Heart right ventricle (tissue), 16 donors: ENCODE data around the gene WDR59. TPM values are rescaled to one million over a fixed set of nuclear protein-coding genes. Genes with fewer than 3 reads are reported as not detected.
A peak's percentile ranks its signal among the peaks of the same experiment; 100 is the strongest.

Experiments
- ATAC-seq, 8 donors: fragments of 200-7000 bp; cut with Tn5 transposase; one replicate each; pipeline ENCODE4 v1.9.1; 2020; ENCODE audit warnings: mild to moderate bottlenecking in 8 of 8, moderate library complexity in 8 of 8, moderate number of reproducible peaks in 1 of 8
- DNase-seq, 2 donors: peaks; one replicate each; pipeline ENCODE4 v3.0.0-alpha.2; 2020
- H3K27ac ChIP-seq, 10 donors: fragments of 200-600 bp; sonication (generic) in 2 of 10; one replicate each; pipeline versions ENCODE4 v1.5.0 to v1.8.0; 2020 to 2022; ENCODE audit warnings: mild to moderate bottlenecking in 3 of 10
- H3K27me3 ChIP-seq, 7 donors: fragments of 200-600 bp; one replicate each; pipeline ENCODE4 v1.8.0; 2021 to 2022; ENCODE audit warnings: mild to moderate bottlenecking in 2 of 7
- H3K36me3 ChIP-seq, 9 donors: fragments of 200-600 bp; sonication (generic) in 1 of 9; one replicate each; pipeline versions ENCODE4 v1.5.0 to v1.8.0; 2020 to 2022; ENCODE audit warnings: mild to moderate bottlenecking in 2 of 9
- H3K4me1 ChIP-seq, 9 donors: fragments of 200-600 bp; sonication (generic) in 1 of 9; one replicate each; pipeline versions ENCODE4 v1.5.0 to v1.8.0; 2020 to 2022; ENCODE audit warnings: mild to moderate bottlenecking in 4 of 9
- H3K4me3 ChIP-seq, 10 donors: fragments of 200-600 bp; sonication (generic) in 2 of 10; one replicate each; pipeline versions ENCODE4 v1.5.0 to v1.8.0; 2020 to 2022; ENCODE audit warnings: mild to moderate bottlenecking in 7 of 10, moderate library complexity in 2 of 10
- H3K9me3 ChIP-seq, 11 donors: fragments of 200-600 bp in 10 of 11; sonication (generic) in 2 of 11; one replicate each; pipeline versions ENCODE4 v1.5.0 to v1.8.0; 2013 to 2022; ENCODE audit warnings: mild to moderate bottlenecking in 2 of 11, control low read depth in 1 of 11, moderate library complexity in 1 of 11
- WGBS, 2 donors: extraction: QIAGEN DNeasy Blood & Tissue Kit; methylation state at CpG; one replicate each; pipeline ENCODE4 v1.1.7; 2013; ENCODE audit warnings: inconsistent platforms in 1 of 2; 5-methylcytosine and 5-hydroxymethylcytosine counted together
- intact Hi-C, 10 donors: fragments of 100-400 bp; cut with DNase I; formaldehyde crosslinking; loops; one replicate each; pipeline versions ENCODE4 v1.11.1 to v1.14.2; 2022
- polyA plus RNA-seq, 2 donors: library from polyadenylated mRNA; stranded (reverse); fragments of 200-250 nt; gene quantifications; one replicate each; pipeline ENCODE4 v1.2.3, GENCODE V29; 2013
- total RNA-seq, 10 donors: library from RNA; stranded (reverse); fragmentation: NEBNext Ultra II Directional in 3 of 10; extraction: Animal tissue kit (Norgen Biotek cat#: 25700) in 3 of 10; gene quantifications; one replicate each; pipeline versions ENCODE4 v1.2.1 to v1.2.4, GENCODE V29; 2021 to 2023
- TF ChIP-seq, protein P1 (sequence below), 9 donors: fragments of 200-600 bp; sonication (generic) in 2 of 9; IDR thresholded peaks; one replicate each; pipeline versions ENCODE4 v1.5.0 to v1.8.0; 2021 to 2022; ENCODE audit warnings: antibody characterized with exemption in 9 of 9, mild to moderate bottlenecking in 5 of 9, moderate library complexity in 1 of 9
- donor health status: Arrhythmogenic right ventricular cardiomyopathy.
- donor health status: ischemic (EF 13 %, LVEDD 7.1; RV severe dilation, severe dysfunction).
- donor health status: healthy with polysubstance abuse.
- donor health status: DM: no; HTN: yes; CAD: no.
- donor health status: DM: no; HTN: no; CAD: no.
- donor health status: ischemic (EF 25% LVEDD 6.9; RV normal size, moderate dysfunction).
- donor health status: ischemic (EF 25% LVEDD 5.7; RV mildly dilated, moderate dysfunction).
- donor health status: healthy.
- donor health status: DM: yes; HTN: yes; CAD: no.
- donor health status: Ischemic cardiomyopathy.
- donor health status: ischemic (EF 35%, LVEDD 5.7; RV mildly dilated, moderate dysfunction).
- donor health status: nonischemic (EF 11% LVEDD 7.7; RV severe dilation, severe dysfunction).
- donor health status: DM: yes; HTN: yes; CAD: no.
- donor health status: PGD.
- donor health status: ischemic (EF 29% LVEDD 5.4; RV normal size, mild dysfunction).
- donor health status: nonischemic (EF 23%, LVEDD 6.1; RV moderate dilation, normal function).

WDR59 gene
- total and polyA plus RNA-seq, 12 donors = 15.6 to 63.5 (median 40.9) TPM

DNA sequence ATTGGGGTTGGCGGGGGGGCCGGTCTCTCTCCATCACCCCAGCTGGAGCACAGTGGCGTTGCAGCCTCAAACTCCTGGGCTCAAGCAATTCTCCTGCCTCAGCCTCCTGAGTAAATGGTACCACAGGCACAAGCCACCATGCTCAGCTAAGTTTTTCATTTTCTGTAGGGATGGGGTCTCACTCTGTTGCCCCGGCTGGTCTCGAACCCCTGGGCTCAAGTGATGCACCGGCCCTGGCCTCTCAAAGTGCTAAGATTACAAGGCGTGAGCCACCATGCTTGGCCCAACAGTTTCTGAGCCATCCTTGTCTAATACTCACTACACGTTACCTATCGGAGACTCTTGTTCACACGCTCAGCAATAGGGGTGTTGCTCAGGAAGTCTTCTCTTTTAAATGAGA lies 11.6 kb downstream of the WDR59 start:
- DNase-seq = no peak
- H3K4me1 ChIP-seq = no peaks in the 10 kb centered on the region
- WGBS, 2 donors = 88 to 94% methylated on average over 10 of the region's 10 CpGs
- ATAC-seq = no peak
- no peaks in the 10 kb centered on the region for H3K9me3 ChIP-seq
- H3K4me3 ChIP-seq = no peak overlapping the region
- peaks cover 0 to 43% (median 12%) of the 10 kb centered on the region in 9 donors for H3K36me3 ChIP-seq
- no peak overlapping the region for H3K27ac ChIP-seq
- intact Hi-C loops = no loop called here
- no peaks in the 10 kb centered on the region for H3K27me3 ChIP-seq
- TF ChIP-seq, protein P1, sequence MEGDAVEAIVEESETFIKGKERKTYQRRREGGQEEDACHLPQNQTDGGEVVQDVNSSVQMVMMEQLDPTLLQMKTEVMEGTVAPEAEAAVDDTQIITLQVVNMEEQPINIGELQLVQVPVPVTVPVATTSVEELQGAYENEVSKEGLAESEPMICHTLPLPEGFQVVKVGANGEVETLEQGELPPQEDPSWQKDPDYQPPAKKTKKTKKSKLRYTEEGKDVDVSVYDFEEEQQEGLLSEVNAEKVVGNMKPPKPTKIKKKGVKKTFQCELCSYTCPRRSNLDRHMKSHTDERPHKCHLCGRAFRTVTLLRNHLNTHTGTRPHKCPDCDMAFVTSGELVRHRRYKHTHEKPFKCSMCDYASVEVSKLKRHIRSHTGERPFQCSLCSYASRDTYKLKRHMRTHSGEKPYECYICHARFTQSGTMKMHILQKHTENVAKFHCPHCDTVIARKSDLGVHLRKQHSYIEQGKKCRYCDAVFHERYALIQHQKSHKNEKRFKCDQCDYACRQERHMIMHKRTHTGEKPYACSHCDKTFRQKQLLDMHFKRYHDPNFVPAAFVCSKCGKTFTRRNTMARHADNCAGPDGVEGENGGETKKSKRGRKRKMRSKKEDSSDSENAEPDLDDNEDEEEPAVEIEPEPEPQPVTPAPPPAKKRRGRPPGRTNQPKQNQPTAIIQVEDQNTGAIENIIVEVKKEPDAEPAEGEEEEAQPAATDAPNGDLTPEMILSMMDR (IDR thresholded peaks at IDR 0.05) = no peak

DNA sequence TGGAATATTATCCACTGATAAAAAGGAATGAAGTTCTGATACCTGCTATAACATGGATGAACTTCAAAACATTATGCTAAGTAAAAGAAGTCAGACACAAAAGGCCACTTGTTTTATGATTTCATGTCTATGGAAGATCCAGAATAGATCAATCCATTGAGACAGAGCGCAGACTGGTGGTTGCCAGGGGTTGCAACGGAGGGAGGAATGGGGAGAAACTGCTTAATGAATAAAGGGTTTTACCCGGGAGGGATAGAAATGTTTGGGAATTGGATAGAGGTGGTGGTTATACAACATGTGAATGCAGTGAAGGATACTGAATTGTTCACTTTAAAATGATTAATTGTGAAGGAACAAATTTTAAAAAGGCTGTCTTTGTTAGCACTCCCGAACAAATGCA lies 30.2 kb downstream of the WDR59 start:
- Histone ChIP-seq H3K9me3 (no peaks in the 10 kb centered on the region), H3K4me1 (no peaks in the 10 kb centered on the region), H3K27me3 (no peaks in the 10 kb centered on the region), H3K27ac (no peak overlapping the region), H3K36me3 (peaks cover 0 to 98% (median 25%) of the 10 kb centered on the region in 9 donors), H3K4me3 (no peak overlapping the region)
- no peak for ATAC-seq
- TF ChIP-seq, protein P1 (IDR thresholded peaks at IDR 0.05) = no peak
- no peak for DNase-seq
- intact Hi-C loops = no loop called here
- 87 to 97% methylated on average over 4 of the region's 4 CpGs for WGBS, 2 donors

DNA sequence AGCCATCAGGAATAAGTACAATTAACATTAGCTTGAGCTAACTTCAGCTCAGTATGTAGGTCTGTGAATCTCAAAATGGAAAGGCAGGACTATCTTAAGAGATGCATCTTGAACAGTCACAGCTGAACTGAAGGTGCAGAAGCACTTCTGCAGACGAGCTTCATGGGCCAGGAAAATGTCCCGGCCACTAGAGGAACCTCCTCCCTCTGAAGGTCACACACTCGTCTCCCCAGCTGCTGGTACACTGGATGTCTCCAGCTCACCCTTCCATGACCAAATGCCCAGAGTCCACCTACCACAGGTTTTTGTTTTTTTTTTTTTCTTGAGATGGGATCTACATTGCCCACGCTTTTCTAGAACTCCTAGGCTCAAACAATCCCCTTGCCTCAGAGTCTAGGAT lies 33.2 kb downstream of the WDR59 start:
- TF ChIP-seq, protein P1 (IDR thresholded peaks at IDR 0.05) = no peak
- no peaks in the 10 kb centered on the region for H3K27me3 ChIP-seq

DNA sequence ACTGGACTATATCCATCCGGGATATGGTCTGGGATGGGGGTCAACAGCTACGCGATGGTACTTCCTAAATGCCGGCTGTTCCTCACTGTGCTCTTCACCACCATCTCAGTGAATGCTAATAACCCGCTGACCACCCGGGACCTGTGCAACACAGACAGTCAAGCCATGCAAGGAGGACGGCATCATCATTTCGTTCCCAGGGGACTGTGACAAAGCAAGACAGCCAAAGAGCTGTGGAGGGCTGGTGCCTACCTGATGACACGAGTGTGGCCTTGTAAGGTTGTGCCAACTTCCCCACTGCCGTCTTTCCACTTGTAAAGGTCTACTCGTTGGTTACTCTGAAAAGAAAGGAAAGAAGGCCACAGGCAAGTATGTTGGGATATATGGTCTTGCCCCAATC lies 33.7 kb downstream of the WDR59 start:
- Histone ChIP-seq H3K9me3 (no peaks in the 10 kb centered on the region), H3K27ac (no peak overlapping the region), H3K27me3 (no peaks in the 10 kb centered on the region), H3K4me3 (no peak overlapping the region), H3K4me1 (no peaks in the 10 kb centered on the region), H3K36me3 (peaks cover 0 to 100% (median 52%) of the 10 kb centered on the region in 9 donors)
- TF ChIP-seq, protein P1 (IDR thresholded peaks at IDR 0.05) = no peak
- no peak for DNase-seq
- 96 to 97% methylated on average over 11 of the region's 11 CpGs for WGBS, 2 donors
- intact Hi-C loops = no loop called here
- peak in 1 of 8 donors; percentile 34 for ATAC-seq

More for the DNA sequence above, 33.2 kb downstream of the WDR59 start:
- intact Hi-C loops = no loop called here
- DNase-seq (no peak), ATAC-seq (peak in 1 of 8 donors; percentile 37)
- Histone ChIP-seq H3K36me3 (peaks cover 0 to 100% (median 47%) of the 10 kb centered on the region in 9 donors), H3K4me3 (no peak overlapping the region), H3K4me1 (no peaks in the 10 kb centered on the region), H3K27ac (no peak overlapping the region), H3K9me3 (no peaks in the 10 kb centered on the region)
- WGBS, 2 donors = 52 to 55% methylated on average over 4 of the region's 4 CpGs
